IMR-90 (cell line): ENCODE measurements around the gene TXNL4B. TPM values are rescaled to one million over a fixed set of nuclear protein-coding genes. Genes with fewer than 3 reads are reported as not detected.

Source experiments
- ATAC-seq: fragments of 200-7000 bp; cut with Tn5 transposase; 2 replicates; pipeline ENCODE4 v1.9.1; 2020; ENCODE audit warnings: low read depth, mild to moderate bottlenecking, moderate library complexity
- BruUV-seq: library from RNA; stranded (reverse); fragments of 400-500 nt; replicated peaks from 2 replicates; lab custom pipeline; 2021; lab: Mats Ljungman, UMichigan
- CTCF ChIA-PET: fragments of 300-600 bp; formaldehyde crosslinking; extraction: SDS; loops from one replicate; lab custom pipeline; 2021; ENCODE audit warnings: antibody characterized with exemption; lab: Yijun Ruan, JAX
- POLR2A ChIA-PET: fragments of 300-600 bp; sonication (Branson Sonifier 250); formaldehyde crosslinking; loops from one replicate; lab custom pipeline; 2022; ENCODE audit warnings: antibody characterized with exemption; ENCODE audit not compliant: unreplicated experiment; lab: Charles Lee
- DNase-seq: peaks from one replicate; pipeline ENCODE4 v3.0.0; 2013
- H2AFZ ChIP-seq: replicated peaks from 2 replicates; pipeline ENCODE3; 2013; ENCODE audit warnings: low read length, mild to moderate bottlenecking; ENCODE audit not compliant: poor library complexity
- H2AK5ac ChIP-seq: 2 replicates; pipeline ENCODE4 v1.6.1; 2013; ENCODE audit warnings: low read depth, low read length, inconsistent platforms
- H2AK9ac ChIP-seq: replicated peaks from 2 replicates; pipeline ENCODE3; 2013; ENCODE audit warnings: mild to moderate bottlenecking, low read depth, low read length, moderate library complexity; ENCODE audit not compliant: poor library complexity
- H2BK120ac ChIP-seq: 2 replicates; pipeline ENCODE4 v1.6.1; 2013; ENCODE audit warnings: low read depth, low read length, inconsistent platforms
- H2BK15ac ChIP-seq: 3 replicates; pipeline ENCODE4 v1.6.1; 2013; ENCODE audit warnings: low read depth, low read length, inconsistent platforms
- H2BK20ac ChIP-seq: 2 replicates; pipeline ENCODE4 v1.6.1; 2013; ENCODE audit warnings: low read depth, mild to moderate bottlenecking, inconsistent platforms, low read length, moderate library complexity
- H2BK5ac ChIP-seq: 2 replicates; pipeline ENCODE4 v1.6.1; 2013; ENCODE audit warnings: mild to moderate bottlenecking, low read depth, low read length, inconsistent platforms; ENCODE audit not compliant: poor library complexity, severe bottlenecking
- H3K14ac ChIP-seq: replicated peaks from 2 replicates; pipeline ENCODE4 v1.6.1; 2013; ENCODE audit warnings: low read depth, low read length, inconsistent platforms
- H3K18ac ChIP-seq: 2 replicates; pipeline ENCODE4 v1.6.1; 2013; ENCODE audit warnings: low read depth, low read length, control low read depth
- H3K23ac ChIP-seq: 2 replicates; pipeline ENCODE4 v1.6.1; 2013; ENCODE audit warnings: low read depth, low read length, inconsistent platforms
- H3K27ac ChIP-seq: 2 replicates; pipeline ENCODE4 v1.5.1; 2013; ENCODE audit warnings: mild to moderate bottlenecking, control low read depth, low read length; ENCODE audit not compliant: insufficient read depth
- H3K27me3 ChIP-seq: 2 replicates; pipeline ENCODE4 v1.6.1; 2013; ENCODE audit warnings: low read length; ENCODE audit not compliant: control insufficient read depth, insufficient read depth
- H3K36me3 ChIP-seq: 2 replicates; pipeline ENCODE4 v1.6.1; 2013; ENCODE audit warnings: low read length, mixed read lengths; ENCODE audit not compliant: control insufficient read depth, insufficient read depth
- H3K4ac ChIP-seq: 2 replicates; pipeline ENCODE4 v1.6.1; 2013; ENCODE audit warnings: low read depth, low read length, inconsistent platforms
- H3K4me1 ChIP-seq: 2 replicates; pipeline ENCODE4 v1.6.1; 2013; ENCODE audit warnings: low read length, mixed read lengths; ENCODE audit not compliant: control insufficient read depth, insufficient read depth
- H3K4me2 ChIP-seq: 2 replicates; pipeline ENCODE4 v1.6.1; 2013; ENCODE audit warnings: low read depth, mild to moderate bottlenecking, control low read depth, low read length, moderate library complexity
- H3K4me3 ChIP-seq: 2 replicates; pipeline ENCODE4 v1.5.1; 2013; ENCODE audit warnings: low read depth, mild to moderate bottlenecking, control low read depth, low read length, moderate library complexity; ENCODE audit not compliant: insufficient read depth
- H3K56ac ChIP-seq: 2 replicates; pipeline ENCODE4 v1.6.1; 2013; ENCODE audit warnings: low read length, inconsistent platforms; ENCODE audit not compliant: insufficient read depth; ENCODE audit errors: extremely low read depth
- H3K79me1 ChIP-seq, 2 experiments: 2 replicates each; pipeline ENCODE4 v1.6.1; 2013; ENCODE audit warnings: low read length in 2 of 2, inconsistent platforms in 1 of 2, low read depth in 1 of 2
- H3K9ac ChIP-seq: 2 replicates; pipeline ENCODE4 v1.6.1; 2013; ENCODE audit warnings: low read depth, low read length, control low read depth
- H3K9me1 ChIP-seq: 2 replicates; pipeline ENCODE4 v1.6.1; 2013; ENCODE audit warnings: low read length, inconsistent platforms; ENCODE audit not compliant: insufficient read depth
- H3K9me3 ChIP-seq: 2 replicates; pipeline ENCODE4 v1.6.1; 2013; ENCODE audit warnings: low read length; ENCODE audit not compliant: control insufficient read depth, insufficient read depth
- H4K20me1 ChIP-seq: 2 replicates; pipeline ENCODE4 v1.6.1; 2013; ENCODE audit warnings: low read length, inconsistent platforms; ENCODE audit not compliant: insufficient read depth
- H4K5ac ChIP-seq: 2 replicates; pipeline ENCODE4 v1.6.1; 2013; ENCODE audit warnings: mild to moderate bottlenecking, low read depth, low read length, control low read depth
- H4K8ac ChIP-seq, 2 experiments: 2 replicates each; pipeline ENCODE4 v1.6.1; 2013; ENCODE audit warnings: low read depth in 2 of 2, low read length in 2 of 2, control low read depth in 1 of 2, inconsistent platforms in 1 of 2
- H4K91ac ChIP-seq: 2 replicates; pipeline ENCODE4 v1.6.1; 2013; ENCODE audit warnings: low read depth, low read length, inconsistent platforms; ENCODE audit not compliant: insufficient read depth
- BHLHE40 ChIP-seq: fragments of 150-350 bp; IDR thresholded peaks from 2 replicates; pipeline ENCODE4 v1.6.1; 2016; ENCODE audit warnings: mild to moderate bottlenecking, low read depth, low read length
- CEBPB ChIP-seq: IDR thresholded peaks from 2 replicates; pipeline ENCODE4 v1.6.1; 2012; ENCODE audit warnings: low read depth, low read length, improper control_type of control experiment
- CHD1 ChIP-seq: IDR thresholded peaks from 2 replicates; pipeline ENCODE4 v1.6.1; 2012; ENCODE audit warnings: low read depth, low read length, improper control_type of control experiment
- FOS ChIP-seq: fragments of 150-350 bp; IDR thresholded peaks from 2 replicates; pipeline ENCODE4 v1.6.1; 2016; ENCODE audit warnings: low read depth, low read length
- MAFK ChIP-seq: IDR thresholded peaks from 2 replicates; pipeline ENCODE4 v1.6.1; 2012; ENCODE audit warnings: low read depth, low read length, improper control_type of control experiment
- MAZ ChIP-seq: IDR thresholded peaks from 2 replicates; pipeline ENCODE4 v1.6.1; 2012; ENCODE audit warnings: low read depth, mild to moderate bottlenecking, low read length, improper control_type of control experiment, moderate library complexity, borderline replicate concordance
- MXI1 ChIP-seq: IDR thresholded peaks from 2 replicates; pipeline ENCODE4 v1.6.1; 2012; ENCODE audit warnings: low read depth, mild to moderate bottlenecking, low read length, moderate library complexity, borderline replicate concordance
- NFE2L2 ChIP-seq: fragments of 150-350 bp; IDR thresholded peaks from 2 replicates; pipeline ENCODE4 v1.6.1; 2016; ENCODE audit warnings: low read depth, mild to moderate bottlenecking, low read length
- POLR2A ChIP-seq: IDR thresholded peaks from 2 replicates; pipeline ENCODE4 v1.6.1; 2012; ENCODE audit warnings: mild to moderate bottlenecking, low read depth, low read length
- RAD21 ChIP-seq: IDR thresholded peaks from 2 replicates; pipeline ENCODE4 v1.6.1; 2012; ENCODE audit warnings: low read length, improper control_type of control experiment
- RCOR1 ChIP-seq: IDR thresholded peaks from 2 replicates; pipeline ENCODE4 v1.6.1; 2012; ENCODE audit warnings: mild to moderate bottlenecking, low read length, improper control_type of control experiment; ENCODE audit not compliant: insufficient replicate concordance
- RFX5 ChIP-seq: IDR thresholded peaks from 2 replicates; pipeline ENCODE4 v1.8.0; 2012; ENCODE audit warnings: low read depth, mild to moderate bottlenecking, low read length, moderate library complexity
- SMC3 ChIP-seq: fragments of 150-350 bp; IDR thresholded peaks from 2 replicates; pipeline ENCODE4 v1.6.1; 2016; ENCODE audit warnings: low read depth, mild to moderate bottlenecking, antibody characterized with exemption, low read length, moderate library complexity
- WGBS, 2 experiments: methylation state at CpG; one replicate each; pipeline versions ENCODE4 v1.1.5 to v1.1.7; 2013; ENCODE audit warnings: missing lambda C conversion rate in 2 of 2; ENCODE audit not compliant: insufficient read length in 1 of 2; ENCODE audit errors: extremely low coverage in 2 of 2; 5-methylcytosine and 5-hydroxymethylcytosine counted together
- dilution Hi-C: fragments of 300-500 bp; cut with HindIII; formaldehyde crosslinking; loops from one replicate; pipeline ENCODE4 v1.14.3; 2018; ENCODE audit warnings: low sequenced_read_pairs; ENCODE audit not compliant: unreplicated experiment
- in situ Hi-C: fragments of 300-500 bp; cut with MboI; formaldehyde crosslinking; loops from 3 replicates; pipeline ENCODE4 v1.14.3; 2019; ENCODE audit warnings: low sequenced_read_pairs, inconsistent platforms, mixed read lengths
- intact Hi-C: fragments of 100-400 bp; cut with micrococcal nuclease; formaldehyde crosslinking; loops from 2 replicates; pipeline ENCODE4 v1.10.0; 2022
- polyA plus RNA-seq, 3 experiments: library from polyadenylated mRNA; depleted of rRNA; stranded (reverse); fragments of >200 nt; gene quantifications; 2 replicates each; pipeline ENCODE4 v1.2.3, GENCODE V29; 2012; ENCODE audit warnings: low replicate concordance in 1 of 3
- total RNA-seq: library from RNA; depleted of rRNA; stranded (reverse); fragments of >200 nt; gene quantifications from 2 replicates; pipeline ENCODE4 v1.2.3, GENCODE V29; 2012
- TF ChIP-seq, protein P1 (sequence below): fragments of 150-350 bp; IDR thresholded peaks from 2 replicates; pipeline ENCODE4 v1.6.1; 2016; ENCODE audit warnings: low read depth, mild to moderate bottlenecking, low read length, moderate library complexity, borderline replicate concordance
- TF ChIP-seq, protein P2 (sequence below): conservative IDR thresholded peaks from 2 replicates; pipeline ENCODE4 v1.5.1; 2012; ENCODE audit warnings: mild to moderate bottlenecking, low read depth, low read length, improper control_type of control experiment
- TF ChIP-seq, protein P3 (sequence below): fragments of 150-350 bp; IDR thresholded peaks from 2 replicates; pipeline ENCODE4 v1.6.1; 2017; ENCODE audit warnings: mild to moderate bottlenecking, antibody characterized with exemption, low read length, low read depth

Gene TXNL4B
- total and polyA plus RNA-seq, 2 of the 4 experiments (the other 2 are of a cell fraction) = 5.4 to 8.6 TPM

DNA sequence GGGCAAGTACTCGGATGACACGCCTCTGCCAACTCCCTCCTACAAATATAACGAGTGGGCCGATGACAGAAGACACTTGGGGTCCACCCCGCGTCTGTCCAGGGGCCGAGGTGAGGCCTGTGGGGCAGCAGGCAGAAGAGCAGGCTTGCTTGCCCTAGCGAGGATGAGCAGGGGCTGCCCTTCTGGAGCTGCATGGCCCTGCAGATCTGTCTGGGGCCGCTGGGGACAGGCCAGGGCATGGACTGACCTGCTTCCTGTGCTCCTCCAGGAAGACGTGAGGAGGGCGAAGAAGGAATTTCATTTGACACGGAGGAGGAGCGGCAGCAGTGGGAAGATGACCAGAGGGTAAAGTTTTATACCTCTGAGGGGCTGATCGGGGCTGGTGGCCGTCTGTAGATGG is 5.5 kb upstream of the TXNL4B start:
- CTCF ChIA-PET = no interaction called here

More for the DNA sequence above, 5.5 kb upstream of the TXNL4B start:
- POLR2A ChIA-PET = no interaction called here
- Histone ChIP-seq H3K4me2 (no peak overlapping the region), H3K18ac (no peak overlapping the region), H2BK5ac (no peak overlapping the region), H4K20me1 (no peaks in the 10 kb centered on the region; the same call in 1 of the 2 replicates), H3K4me1 (no peaks in the 10 kb centered on the region), H2AK5ac (no peak overlapping the region), H2BK20ac (no peak overlapping the region), H3K79me1 (peaks cover 4 to 28% of the 10 kb centered on the region in 2 experiments; a peak in 3 of 4 replicates), H4K5ac (no peak overlapping the region), H3K56ac (no peak overlapping the region), H3K9me1 (no peaks in the 10 kb centered on the region), H2AK9ac (no peak overlapping the region), H4K8ac (no peak overlapping the region), H2AFZ (no peak overlapping the region), H3K9me3 (no peaks in the 10 kb centered on the region), H2BK15ac (no peak overlapping the region), H3K36me3 (peaks cover 67% of the 10 kb centered on the region), H3K27ac (no peak overlapping the region), H4K91ac (no peak overlapping the region), H3K9ac (no peak overlapping the region), H3K23ac (no peak overlapping the region), H3K4me3 (no peak overlapping the region), H2BK120ac (no peak overlapping the region), H3K14ac (no peak overlapping the region), H3K4ac (no peak overlapping the region), H3K27me3 (no peaks in the 10 kb centered on the region)
- DNase-seq (no peak), ATAC-seq (no peak)
- WGBS, 2 experiments = 90% methylated on average over 2 of the region's 15 CpGs; no CpG with 5 or more reads in 1 of the 2 experiments
- in situ Hi-C loops (no loop called here), dilution Hi-C loops (no loop called here), intact Hi-C loops (loop anchor here (1.0 to 10.0 kb wide), 2 partner anchors 33 to 64 kb away; no protein-coding TSS in a partner anchor)
- BruUV-seq = no TSS peak
- TF ChIP-seq CHD1 (no peak), MAZ (no peak), RAD21 (no peak), MAFK (no peak), FOS (no peak), POLR2A (no peak), CEBPB (no peak), SMC3 (no peak), MXI1 (no peak), RFX5 (no peak), RCOR1 (no peak), BHLHE40 (no peak), NFE2L2 (no peak)
- TF ChIP-seq, protein P1, sequence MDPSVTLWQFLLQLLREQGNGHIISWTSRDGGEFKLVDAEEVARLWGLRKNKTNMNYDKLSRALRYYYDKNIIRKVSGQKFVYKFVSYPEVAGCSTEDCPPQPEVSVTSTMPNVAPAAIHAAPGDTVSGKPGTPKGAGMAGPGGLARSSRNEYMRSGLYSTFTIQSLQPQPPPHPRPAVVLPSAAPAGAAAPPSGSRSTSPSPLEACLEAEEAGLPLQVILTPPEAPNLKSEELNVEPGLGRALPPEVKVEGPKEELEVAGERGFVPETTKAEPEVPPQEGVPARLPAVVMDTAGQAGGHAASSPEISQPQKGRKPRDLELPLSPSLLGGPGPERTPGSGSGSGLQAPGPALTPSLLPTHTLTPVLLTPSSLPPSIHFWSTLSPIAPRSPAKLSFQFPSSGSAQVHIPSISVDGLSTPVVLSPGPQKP = no peak
- TF ChIP-seq, protein P2, sequence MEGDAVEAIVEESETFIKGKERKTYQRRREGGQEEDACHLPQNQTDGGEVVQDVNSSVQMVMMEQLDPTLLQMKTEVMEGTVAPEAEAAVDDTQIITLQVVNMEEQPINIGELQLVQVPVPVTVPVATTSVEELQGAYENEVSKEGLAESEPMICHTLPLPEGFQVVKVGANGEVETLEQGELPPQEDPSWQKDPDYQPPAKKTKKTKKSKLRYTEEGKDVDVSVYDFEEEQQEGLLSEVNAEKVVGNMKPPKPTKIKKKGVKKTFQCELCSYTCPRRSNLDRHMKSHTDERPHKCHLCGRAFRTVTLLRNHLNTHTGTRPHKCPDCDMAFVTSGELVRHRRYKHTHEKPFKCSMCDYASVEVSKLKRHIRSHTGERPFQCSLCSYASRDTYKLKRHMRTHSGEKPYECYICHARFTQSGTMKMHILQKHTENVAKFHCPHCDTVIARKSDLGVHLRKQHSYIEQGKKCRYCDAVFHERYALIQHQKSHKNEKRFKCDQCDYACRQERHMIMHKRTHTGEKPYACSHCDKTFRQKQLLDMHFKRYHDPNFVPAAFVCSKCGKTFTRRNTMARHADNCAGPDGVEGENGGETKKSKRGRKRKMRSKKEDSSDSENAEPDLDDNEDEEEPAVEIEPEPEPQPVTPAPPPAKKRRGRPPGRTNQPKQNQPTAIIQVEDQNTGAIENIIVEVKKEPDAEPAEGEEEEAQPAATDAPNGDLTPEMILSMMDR = no peak
- TF ChIP-seq, protein P3, sequence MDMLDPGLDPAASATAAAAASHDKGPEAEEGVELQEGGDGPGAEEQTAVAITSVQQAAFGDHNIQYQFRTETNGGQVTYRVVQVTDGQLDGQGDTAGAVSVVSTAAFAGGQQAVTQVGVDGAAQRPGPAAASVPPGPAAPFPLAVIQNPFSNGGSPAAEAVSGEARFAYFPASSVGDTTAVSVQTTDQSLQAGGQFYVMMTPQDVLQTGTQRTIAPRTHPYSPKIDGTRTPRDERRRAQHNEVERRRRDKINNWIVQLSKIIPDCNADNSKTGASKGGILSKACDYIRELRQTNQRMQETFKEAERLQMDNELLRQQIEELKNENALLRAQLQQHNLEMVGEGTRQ = no peak
